Measurements from ENCODE around the gene PCBP1.
"Not testable (repeated sequence)": the region's sequence is repeated elsewhere in the genome, so short reads cannot be mapped to it uniquely, and the experiment has no call there.

The PCBP1 gene

DNA sequence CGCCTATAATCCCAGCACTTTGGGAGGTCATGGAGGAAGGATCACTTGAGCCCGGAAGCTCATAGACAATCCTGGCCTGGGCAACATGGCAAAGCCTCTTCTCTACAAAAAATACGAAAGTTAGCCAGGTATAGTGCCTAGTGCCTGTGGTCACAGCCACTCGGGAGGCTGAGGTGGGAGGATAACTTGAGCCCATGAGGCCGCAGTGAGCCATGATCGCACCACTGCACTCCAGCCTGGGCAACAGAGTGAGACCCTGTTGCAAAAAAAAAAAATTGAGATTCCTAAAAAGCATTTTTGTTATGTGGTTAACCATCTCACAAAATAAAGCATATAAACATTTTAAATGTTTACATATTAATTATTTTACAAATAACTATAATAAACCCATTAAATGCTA lies 13.9 kb downstream of the PCBP1 start:
- no peak overlapping the region for H3K27ac Mint-ChIP-seq
- H3K9me3 Mint-ChIP-seq = no peaks in the 10 kb centered on the region
- H3K4me3 Mint-ChIP-seq = no peak overlapping the region
- peaks cover 23% of the 10 kb centered on the region for H3K4me1 Mint-ChIP-seq (ENCODE audit: low read depth)
- H3K27me3 Mint-ChIP-seq (ENCODE audit: low read depth) = no peaks in the 10 kb centered on the region
- H3K36me3 Mint-ChIP-seq (ENCODE audit: low read depth) = peaks cover 5% of the 10 kb centered on the region

DNA sequence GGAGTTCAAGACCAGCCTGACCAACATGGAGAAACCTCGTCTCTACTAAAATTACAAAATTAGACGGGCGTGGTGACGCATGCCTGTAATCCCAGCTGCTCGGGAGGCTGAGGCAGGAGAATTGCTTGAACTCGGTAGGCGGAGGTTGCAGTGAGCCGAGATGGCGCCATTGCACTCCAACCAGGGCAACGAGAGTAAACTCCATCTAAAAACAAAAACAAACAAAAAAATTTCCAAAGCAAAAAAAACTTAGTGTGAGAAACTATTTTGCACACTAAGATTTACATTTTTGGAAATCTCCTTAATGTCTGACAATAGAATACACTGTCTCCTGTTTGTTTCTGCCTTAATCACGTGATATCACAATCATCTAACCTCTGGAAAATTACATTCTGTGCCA lies 14.4 kb downstream of the PCBP1 start:
- H3K36me3 Mint-ChIP-seq (ENCODE audit: low read depth); H3K4me3 Mint-ChIP-seq; H3K9me3 Mint-ChIP-seq; H3K27me3 Mint-ChIP-seq (ENCODE audit: low read depth); H3K27ac Mint-ChIP-seq: not testable (repeated sequence)
- H3K4me1 Mint-ChIP-seq (ENCODE audit: low read depth) = peaks cover 23% of the 10 kb centered on the region

DNA sequence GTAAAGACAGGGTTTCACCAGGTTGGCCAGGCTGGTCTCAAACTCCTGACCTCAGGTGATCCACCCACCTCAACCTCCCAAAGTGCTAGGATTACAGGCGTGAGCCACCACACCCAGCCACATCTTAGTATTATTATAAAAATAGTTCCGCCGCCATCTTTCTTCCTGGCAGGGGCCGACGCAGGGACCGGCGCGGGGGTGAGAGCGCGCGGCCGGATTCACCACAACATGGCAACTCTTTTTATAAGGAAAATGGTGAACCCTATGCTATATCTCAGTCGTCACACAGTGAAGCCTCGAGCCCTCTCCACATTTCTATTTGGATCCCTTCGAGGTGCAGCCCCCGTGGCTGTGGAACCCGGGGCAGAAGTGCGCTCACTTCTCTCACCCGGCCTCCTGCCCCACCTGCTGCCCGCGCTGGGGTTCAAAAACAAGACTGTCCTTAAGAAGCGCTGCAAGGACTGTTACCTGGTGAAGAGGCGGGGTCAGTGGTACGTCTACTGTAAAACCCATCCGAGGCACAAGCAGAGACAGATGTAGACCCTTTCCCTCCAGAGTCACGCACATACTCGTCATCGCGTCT lies 15.1 kb downstream of the PCBP1 start:
- H3K27ac Mint-ChIP-seq; H3K4me3 Mint-ChIP-seq; H3K36me3 Mint-ChIP-seq (ENCODE audit: low read depth); H3K27me3 Mint-ChIP-seq (ENCODE audit: low read depth); H3K9me3 Mint-ChIP-seq: not testable (repeated sequence)
- peaks cover 27% of the 10 kb centered on the region for H3K4me1 Mint-ChIP-seq (ENCODE audit: low read depth)

DNA sequence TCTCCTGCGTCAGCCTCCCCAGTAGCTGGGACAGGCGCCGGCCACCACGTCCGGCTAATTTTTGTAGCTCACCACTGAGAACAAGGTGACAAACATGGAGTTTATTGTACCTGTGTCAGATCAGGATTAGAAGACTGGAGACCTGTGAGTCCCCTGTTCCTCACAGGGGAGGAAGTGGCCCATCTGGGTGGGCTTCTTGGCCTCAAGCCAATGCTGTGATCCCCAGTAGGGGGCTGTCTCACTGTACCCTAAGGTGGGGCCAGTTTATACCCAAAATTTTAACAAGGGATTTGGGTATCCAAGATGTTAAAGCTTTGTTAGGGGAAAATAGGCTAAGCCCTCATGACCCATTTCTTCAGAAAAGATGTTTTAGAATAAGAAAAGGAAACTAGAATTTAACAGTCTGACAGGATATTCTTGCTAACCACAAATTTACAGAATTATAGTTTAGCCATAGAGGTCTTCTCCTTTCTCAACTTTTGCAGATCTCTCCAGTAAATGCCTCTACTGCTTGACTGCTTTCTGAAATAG lies 16.3 kb downstream of the PCBP1 start:
- H3K4me1 Mint-ChIP-seq (ENCODE audit: low read depth) = peaks cover 37% of the 10 kb centered on the region
- no peaks in the 10 kb centered on the region for H3K27me3 Mint-ChIP-seq (ENCODE audit: low read depth)
- H3K4me3 Mint-ChIP-seq = peak overlapping the region; percentile 49
- no peaks in the 10 kb centered on the region for H3K9me3 Mint-ChIP-seq
- H3K36me3 Mint-ChIP-seq (ENCODE audit: low read depth) = peaks cover 5% of the 10 kb centered on the region
- peak overlapping the region; percentile 88 for H3K27ac Mint-ChIP-seq

DNA sequence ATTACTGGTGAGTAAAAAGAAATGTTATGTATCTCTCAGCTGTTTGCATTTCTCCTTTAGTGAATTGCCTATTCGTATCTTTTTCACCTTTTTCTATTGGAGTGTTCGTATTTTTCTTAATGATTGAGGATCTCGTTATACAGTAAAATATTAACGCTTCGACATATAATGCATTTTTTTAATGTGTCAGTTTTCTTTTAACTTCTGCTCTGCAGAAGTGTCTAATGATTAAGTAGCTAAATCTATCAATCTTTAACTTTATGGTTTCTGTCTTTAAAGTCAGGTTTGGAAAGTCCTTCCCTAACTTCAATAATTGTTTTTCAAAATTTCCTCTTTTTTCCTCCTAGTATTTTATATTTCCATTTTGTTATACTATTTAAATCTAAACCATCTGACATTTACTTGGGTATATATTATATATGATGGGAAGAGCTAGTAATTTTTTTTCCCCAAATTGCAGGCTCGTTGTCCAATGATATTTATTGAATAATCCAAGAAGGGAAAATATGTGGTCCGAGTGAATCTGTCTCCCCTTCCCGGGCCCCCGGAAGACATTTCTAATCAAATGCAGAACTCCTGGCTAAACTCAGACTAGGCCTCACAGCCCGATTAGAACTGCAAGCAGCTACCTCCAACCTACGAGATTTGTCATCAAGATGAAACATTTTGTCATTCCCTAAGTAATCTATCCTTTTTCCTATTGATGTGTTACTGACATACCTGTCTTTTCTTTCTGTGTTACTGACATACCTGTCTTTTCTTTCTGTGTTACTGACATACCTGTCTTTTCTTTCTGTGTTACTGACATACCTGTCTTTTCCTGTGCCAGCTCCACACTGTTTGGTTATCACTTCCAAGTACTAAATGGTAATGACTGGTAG lies 17.2 kb downstream of the PCBP1 start:
- H3K4me3 Mint-ChIP-seq = peak overlapping the region; percentile 76
- H3K27ac Mint-ChIP-seq = peak overlapping the region; percentile 88
- H3K4me1 Mint-ChIP-seq (ENCODE audit: low read depth) = peaks cover 42% of the 10 kb centered on the region
- H3K36me3 Mint-ChIP-seq (ENCODE audit: low read depth) = peaks cover 5% of the 10 kb centered on the region
- no peaks in the 10 kb centered on the region for H3K27me3 Mint-ChIP-seq (ENCODE audit: low read depth)
- no peaks in the 10 kb centered on the region for H3K9me3 Mint-ChIP-seq

DNA sequence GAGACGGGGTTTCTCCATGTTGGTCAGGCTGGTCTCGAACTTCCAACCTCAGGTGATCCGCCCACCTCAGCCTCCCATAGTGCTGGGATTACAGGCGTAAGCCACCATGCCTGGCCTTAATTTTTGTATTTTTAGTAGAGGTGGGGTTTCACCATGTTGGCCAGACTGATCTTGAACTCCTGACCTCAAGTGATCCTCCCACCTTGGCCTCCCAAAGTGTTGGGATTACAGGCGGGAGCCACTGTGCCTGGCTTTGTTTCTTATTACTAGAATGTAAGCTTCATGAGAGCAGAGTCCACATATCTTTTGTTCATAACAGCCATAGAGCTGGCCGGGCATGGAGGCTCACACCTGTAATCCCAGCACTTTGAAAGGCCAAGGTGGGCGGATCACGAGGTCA lies 18.9 kb downstream of the PCBP1 start:
- H3K9me3 Mint-ChIP-seq; H3K27me3 Mint-ChIP-seq (ENCODE audit: low read depth); H3K27ac Mint-ChIP-seq; H3K4me3 Mint-ChIP-seq; H3K36me3 Mint-ChIP-seq (ENCODE audit: low read depth): not testable (repeated sequence)
- H3K4me1 Mint-ChIP-seq (ENCODE audit: low read depth) = peaks cover 47% of the 10 kb centered on the region

DNA sequence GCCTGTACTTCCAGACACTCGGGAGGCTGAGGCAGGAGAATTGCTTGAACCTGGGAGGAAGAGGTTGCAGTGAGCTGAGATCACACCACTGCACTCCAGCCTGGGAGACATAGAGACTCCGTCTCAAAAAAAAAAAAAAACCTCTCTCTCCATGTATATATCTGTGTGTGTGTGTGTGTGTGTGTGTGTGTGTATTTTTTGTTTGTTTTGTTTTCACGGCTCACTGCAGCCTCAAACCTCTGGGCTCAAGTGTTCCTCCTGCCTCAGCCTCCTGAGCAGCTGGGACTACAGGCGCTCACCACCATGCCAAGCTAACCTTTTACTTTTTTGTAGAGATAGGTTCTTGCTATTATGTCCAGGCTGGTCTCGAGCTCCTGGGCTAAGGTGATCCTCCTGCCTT lies 23.1 kb downstream of the PCBP1 start:
- not testable (repeated sequence) for H3K9me3 Mint-ChIP-seq; H3K27me3 Mint-ChIP-seq (ENCODE audit: low read depth); H3K36me3 Mint-ChIP-seq (ENCODE audit: low read depth); H3K4me3 Mint-ChIP-seq
- peak overlapping the region; percentile 45 for H3K27ac Mint-ChIP-seq
- peaks cover 32% of the 10 kb centered on the region for H3K4me1 Mint-ChIP-seq (ENCODE audit: low read depth)

DNA sequence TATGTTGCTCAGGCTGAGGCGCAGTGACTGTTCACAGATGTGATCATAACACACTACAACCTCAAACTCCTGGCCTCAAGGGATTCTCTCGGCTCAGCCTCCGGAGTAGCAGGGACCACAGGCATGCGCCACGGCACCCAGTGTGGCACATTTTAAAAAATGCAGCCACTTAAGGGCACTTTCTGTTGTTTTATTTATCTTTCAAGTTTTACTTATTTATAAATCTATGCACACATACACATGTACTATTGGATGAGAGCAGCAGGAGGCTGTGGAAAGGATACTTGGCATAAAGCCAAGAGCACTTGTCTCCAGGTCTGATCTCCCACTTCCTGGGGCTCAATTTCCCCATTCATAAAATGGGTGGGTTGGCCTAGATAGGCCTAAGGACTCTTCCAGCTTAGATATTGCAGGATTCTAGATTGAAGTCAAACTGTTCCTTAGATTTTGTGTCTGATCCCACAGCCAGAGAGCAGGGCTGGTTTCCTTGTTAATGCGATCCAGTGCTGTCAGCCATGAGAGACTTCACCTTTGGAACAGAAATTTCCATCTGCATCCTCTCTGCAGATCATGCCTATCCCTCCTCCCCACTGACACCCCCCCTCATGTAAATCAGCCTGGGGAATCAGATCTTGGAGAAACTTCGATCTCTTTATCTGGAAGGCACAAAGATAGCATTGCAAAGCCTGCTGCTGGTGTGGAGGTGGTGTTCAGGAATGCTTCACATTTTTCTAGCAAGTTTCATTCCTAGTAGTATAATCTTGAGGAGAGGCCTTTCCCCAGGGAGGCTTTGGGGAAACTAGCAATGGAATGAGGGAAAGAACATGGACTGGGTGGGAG lies 24.7 kb downstream of the PCBP1 start:
- no peaks in the 10 kb centered on the region for H3K36me3 Mint-ChIP-seq (ENCODE audit: low read depth)
- H3K27ac Mint-ChIP-seq = no peak overlapping the region
- peaks cover 34% of the 10 kb centered on the region for H3K4me1 Mint-ChIP-seq (ENCODE audit: low read depth)
- H3K27me3 Mint-ChIP-seq (ENCODE audit: low read depth) = no peaks in the 10 kb centered on the region
- H3K4me3 Mint-ChIP-seq = no peak overlapping the region
- H3K9me3 Mint-ChIP-seq = no peaks in the 10 kb centered on the region

DNA sequence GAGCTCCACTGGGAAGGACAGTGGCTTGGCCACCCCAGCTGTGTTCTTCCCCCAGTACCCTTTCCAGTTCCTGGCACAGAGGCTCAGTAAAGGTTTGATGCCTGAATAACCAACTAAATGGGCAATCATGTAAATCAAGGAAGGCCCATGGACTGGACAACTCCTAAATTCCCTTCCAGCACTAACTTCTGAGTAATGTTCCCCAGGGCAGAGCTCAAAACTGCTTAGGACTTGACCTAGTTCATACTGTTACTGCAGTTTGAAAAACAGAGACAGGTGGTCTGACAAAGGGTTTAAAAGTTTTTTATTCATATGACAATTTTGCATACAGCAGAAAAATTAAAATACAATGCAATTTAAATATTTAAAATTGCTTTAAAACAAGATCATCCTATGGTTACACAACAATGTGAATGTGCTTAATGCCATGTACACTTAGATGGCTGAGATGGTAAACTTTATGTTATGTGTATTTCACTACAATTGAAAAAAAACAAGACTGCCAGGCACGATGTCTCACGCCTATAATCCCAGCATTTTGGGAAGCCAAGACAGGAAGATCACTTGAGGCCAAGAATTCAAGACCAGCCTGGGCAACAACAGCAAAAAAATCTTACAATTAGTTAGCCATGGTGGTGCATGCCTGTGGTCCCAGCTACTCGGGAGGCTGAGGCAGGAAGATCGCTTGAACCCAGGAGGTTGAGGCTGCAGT lies 26.2 kb downstream of the PCBP1 start:
- Mint-ChIP-seq H3K27me3 (ENCODE audit: low read depth) (no peaks in the 10 kb centered on the region), H3K4me1 (ENCODE audit: low read depth) (peaks cover 22% of the 10 kb centered on the region), H3K36me3 (ENCODE audit: low read depth) (no peaks in the 10 kb centered on the region), H3K4me3 (no peak overlapping the region), H3K9me3 (no peaks in the 10 kb centered on the region), H3K27ac (no peak overlapping the region)

DNA sequence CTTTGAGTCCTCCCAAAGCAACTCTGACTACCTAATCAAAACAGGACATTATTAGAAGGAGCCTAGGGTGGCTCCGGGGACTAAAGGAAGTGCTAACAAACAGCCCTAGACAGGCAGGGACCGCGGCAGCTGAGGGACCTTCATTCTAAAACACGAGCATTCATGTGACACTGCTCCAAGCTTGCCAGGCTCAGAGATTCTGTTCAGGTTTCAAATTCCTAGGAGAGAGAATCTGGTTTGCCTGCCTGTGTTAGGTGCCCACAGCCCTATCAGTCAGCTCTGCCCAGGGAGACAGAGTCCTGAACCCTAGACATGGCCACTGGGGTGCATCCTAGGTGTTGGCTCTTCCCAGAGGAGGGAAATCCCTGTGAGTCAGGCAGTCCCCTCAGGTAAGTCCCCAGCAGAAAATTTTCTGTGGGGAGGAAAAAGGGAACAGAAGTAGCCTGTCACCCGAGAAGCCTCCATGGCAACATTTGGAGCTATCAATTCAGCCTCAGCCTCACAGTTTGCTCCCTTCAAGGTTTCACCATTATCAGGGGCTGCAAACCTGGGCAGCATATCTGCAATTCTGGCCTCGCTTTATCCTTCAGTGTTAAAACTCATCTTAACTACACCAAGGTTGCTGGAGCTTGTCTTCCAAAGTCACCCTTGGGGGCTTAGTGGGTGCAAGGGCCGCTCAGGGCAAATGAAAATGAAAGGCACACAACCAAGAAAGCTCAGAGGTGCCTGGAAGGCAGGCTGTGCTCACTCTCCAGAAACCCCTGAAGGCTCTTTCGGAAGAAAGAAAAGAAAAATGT lies 28.6 kb downstream of the PCBP1 start:
- no peaks in the 10 kb centered on the region for H3K27me3 Mint-ChIP-seq (ENCODE audit: low read depth)
- H3K27ac Mint-ChIP-seq = no peak overlapping the region
- H3K9me3 Mint-ChIP-seq = no peaks in the 10 kb centered on the region
- H3K4me1 Mint-ChIP-seq (ENCODE audit: low read depth) = peaks cover 20% of the 10 kb centered on the region
- H3K4me3 Mint-ChIP-seq = no peak overlapping the region
- no peaks in the 10 kb centered on the region for H3K36me3 Mint-ChIP-seq (ENCODE audit: low read depth)

DNA sequence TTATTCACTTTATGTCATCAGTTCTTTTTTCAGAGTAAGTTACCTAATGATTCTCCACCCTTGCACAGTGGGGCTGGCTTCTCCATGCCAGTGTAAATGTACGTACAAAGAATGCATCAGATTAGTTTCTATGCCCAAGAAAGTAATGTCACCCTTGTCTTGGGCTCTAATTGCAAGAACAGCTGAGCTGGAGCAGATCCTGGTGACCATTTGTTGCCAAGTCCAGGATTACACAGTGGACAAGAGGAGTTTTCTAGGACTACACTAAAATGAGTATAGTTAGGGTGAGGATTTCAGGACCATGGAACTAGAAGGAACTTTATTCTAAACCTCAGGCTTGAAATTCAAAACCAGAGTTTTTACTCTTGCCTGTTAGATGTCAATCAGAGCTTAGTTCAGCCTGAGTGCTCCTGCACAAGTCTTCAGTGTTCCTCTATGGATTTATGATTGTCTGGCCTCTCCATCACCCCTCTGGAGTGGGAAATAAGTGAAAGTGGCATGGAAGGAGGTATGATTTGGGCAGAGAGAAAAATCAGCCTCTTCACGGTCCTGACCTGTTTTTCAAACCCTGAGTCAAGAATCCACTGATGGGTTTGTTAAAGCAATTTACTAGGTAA lies 29.8 kb downstream of the PCBP1 start:
- no peak overlapping the region for H3K4me3 Mint-ChIP-seq
- peaks cover 16% of the 10 kb centered on the region for H3K4me1 Mint-ChIP-seq (ENCODE audit: low read depth)
- H3K27ac Mint-ChIP-seq = no peak overlapping the region
- no peaks in the 10 kb centered on the region for H3K27me3 Mint-ChIP-seq (ENCODE audit: low read depth)
- no peaks in the 10 kb centered on the region for H3K9me3 Mint-ChIP-seq
- H3K36me3 Mint-ChIP-seq (ENCODE audit: low read depth) = no peaks in the 10 kb centered on the region

DNA sequence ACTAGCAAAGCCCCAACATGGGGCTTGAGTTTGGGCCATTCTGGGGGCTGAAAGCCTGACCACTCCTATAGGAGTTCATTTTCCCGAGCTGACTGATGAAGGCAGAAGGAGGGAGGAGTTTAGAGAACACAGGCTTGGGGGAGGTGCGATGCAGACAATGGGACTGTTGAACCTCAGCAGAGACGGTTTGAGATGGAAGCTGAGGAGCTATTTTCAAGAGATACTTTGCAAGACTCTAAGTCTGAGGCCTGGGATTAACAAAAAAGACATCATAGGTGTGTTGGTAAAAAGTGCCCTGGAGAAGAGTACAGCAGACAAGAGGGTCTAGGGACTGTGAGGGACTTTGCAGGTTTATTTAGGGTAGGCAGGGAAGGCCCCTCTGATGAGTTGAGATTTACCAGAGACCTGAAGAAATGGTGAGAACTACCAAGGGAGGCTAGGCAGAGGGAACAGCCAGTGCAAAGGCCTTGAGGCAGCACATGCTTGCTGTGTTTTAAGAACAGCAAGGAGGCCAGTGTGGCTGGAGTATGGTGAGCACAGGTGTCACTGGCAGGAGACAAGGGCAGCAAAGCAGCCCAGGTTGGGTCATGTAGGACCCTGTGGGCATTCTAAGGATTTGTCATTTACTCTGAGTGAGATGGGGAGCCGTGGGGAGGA lies 31.6 kb downstream of the PCBP1 start:
- Mint-ChIP-seq H3K36me3 (ENCODE audit: low read depth) (no peaks in the 10 kb centered on the region), H3K27me3 (ENCODE audit: low read depth) (no peaks in the 10 kb centered on the region), H3K4me3 (no peak overlapping the region), H3K9me3 (no peaks in the 10 kb centered on the region), H3K4me1 (ENCODE audit: low read depth) (peaks cover 28% of the 10 kb centered on the region), H3K27ac (no peak overlapping the region)

Data from T-helper 1 cell treated with Interleukin-12 subunit alpha and Interleukin-12 subunit beta and Interleukin-4 antibody, amounts not matched to agents 30 μg/mL and 1 μg/mL, for 36 hours (primary cell).